HuH-7 (cell line): ENCODE measurements around the gene KHNYN.
A peak's percentile ranks its signal among the peaks of the same experiment; 100 is the strongest.

Source experiments
- DNase-seq: peaks from one replicate; pipeline ENCODE4 v3.0.0; 2011; ENCODE audit warnings: low spot score

KHNYN gene

GRCh38 chr14:24401810-24402702, 27.7 kb upstream of the KHNYN start:
- DNase-seq: no peak

DNA sequence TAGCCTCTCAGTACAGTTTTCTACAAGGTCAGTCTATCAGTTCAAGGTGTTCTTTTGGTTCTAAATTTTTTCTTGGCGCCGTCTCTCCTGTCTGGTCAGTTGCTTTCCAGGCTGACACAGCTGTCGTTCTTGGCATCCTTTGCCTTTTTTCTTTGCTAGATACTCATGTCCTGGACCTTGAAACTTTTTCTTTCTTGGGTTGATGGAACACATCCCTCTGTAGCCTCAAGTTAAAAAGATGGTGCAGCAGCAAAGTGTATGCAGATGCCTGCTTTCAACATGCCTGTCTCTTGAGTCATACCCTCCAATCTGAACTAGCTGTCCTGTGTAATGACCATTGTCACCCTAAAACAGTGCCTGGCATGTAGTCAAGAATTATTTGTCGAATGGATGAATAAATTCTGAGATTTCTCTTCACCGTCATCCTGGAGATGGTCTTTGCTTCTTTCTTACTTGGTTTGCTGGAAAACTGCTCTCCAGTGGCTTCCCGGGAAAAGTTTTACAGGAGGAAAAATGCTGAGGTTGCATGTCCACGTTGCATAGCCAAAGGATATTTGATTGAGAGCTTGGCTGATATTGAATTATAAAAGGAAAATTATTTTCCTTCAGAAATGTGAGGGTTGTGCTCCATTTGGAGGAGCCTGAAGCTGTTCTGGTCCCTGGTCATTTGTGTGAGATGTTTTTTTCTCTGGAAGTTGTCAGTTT, 26.3 kb upstream of the KHNYN start:
- no peak for DNase-seq

- no peak for DNase-seq
Measured at GRCh38 chr14:24404814-24405213, 24.9 kb upstream of the KHNYN start.

GRCh38 chr14:24406416-24406815, 23.3 kb upstream of the KHNYN start:
- DNase-seq: no peak

GRCh38 chr14:24407608-24408325, 22.0 kb upstream of the KHNYN start:
- DNase-seq: no peak

GRCh38 chr14:24408764-24409163, 21.0 kb upstream of the KHNYN start:
- no peak for DNase-seq

GRCh38 chr14:24409192-24409591, 20.6 kb upstream of the KHNYN start:
- no peak for DNase-seq

DNA sequence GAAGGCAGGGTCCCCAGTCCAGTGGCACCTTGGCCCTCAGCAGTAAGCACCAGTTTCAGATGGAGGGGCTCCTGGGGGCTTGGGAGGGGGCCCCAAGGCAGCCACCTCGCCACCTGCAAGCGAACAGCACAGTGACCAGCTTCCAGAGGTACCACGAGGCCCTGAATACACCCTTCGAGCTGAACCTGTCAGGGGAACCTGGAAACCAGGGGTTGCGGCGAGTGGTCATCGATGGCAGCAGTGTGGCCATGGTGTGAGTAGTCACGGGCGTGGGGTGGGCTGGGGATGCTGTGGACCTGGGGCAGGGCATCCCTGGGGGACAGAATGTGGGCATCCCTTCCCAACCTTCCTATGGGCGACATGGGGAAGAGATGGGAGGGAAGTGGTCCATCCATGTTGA, 19.8 kb upstream of the KHNYN start:
- no peak for DNase-seq

GRCh38 chr14:24411443-24412389, 18.0 kb upstream of the KHNYN start:
- peak; percentile 78 for DNase-seq

DNA sequence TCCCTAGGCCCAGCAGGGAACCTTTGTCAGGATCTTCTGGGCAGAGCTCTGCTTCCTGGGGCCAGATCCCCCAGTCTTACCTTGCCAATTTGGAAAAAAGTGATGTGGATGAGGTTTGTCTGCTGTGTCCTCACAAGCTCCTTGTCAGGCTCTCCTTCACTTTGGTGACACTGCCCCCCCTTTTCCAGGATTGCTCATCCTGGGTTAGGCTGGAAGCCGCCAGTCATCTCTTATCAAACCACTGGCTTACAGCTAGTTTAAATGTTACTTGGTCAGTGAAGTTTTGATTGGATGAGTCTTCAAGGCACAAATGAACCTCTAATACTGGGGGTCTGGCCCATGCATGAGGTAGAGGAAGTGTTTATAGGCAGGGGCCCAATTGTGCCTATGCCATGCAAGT, 15.7 kb upstream of the KHNYN start:
- no peak for DNase-seq

GRCh38 chr14:24414732-24415420, 14.9 kb upstream of the KHNYN start:
- DNase-seq: no peak

DNA sequence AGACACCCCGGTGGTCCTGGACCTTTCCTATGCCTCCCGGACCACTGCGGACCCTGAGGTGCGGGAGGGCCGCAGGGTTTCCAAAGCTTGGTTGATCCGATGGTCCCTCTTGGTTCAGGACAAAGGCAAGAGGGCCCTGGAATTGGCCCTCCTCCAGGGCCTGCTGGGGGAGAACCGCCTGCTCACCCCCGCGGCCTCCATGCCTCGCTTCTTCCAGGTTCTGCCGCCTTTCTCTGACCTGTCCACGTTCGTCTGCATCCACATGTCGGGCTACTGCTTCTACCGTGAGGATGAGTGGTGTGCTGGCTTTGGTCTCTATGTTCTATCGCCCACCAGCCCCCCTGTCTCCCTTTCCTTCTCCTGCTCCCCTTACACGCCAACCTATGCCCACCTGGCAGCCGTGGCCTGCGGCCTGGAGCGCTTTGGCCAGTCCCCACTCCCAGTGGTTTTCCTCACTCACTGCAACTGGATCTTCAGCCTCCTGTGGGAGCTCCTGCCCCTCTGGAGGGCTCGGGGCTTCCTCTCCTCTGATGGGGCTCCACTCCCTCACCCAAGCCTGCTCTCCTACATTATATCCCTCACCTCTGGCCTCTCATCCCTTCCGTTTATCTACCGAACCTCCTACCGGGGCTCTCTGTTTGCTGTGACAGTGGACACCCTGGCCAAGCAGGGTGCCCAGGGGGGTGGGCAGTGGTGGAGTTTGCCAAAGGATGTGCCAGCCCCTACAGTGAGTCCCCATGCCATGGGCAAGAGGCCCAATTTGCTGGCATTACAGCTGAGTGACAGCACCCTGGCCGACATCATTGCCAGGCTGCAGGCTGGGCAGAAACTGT, 14.1 kb upstream of the KHNYN start:
- DNase-seq: no peak

GRCh38 chr14:24416254-24416931, 13.4 kb upstream of the KHNYN start:
- DNase-seq: no peak

DNA sequence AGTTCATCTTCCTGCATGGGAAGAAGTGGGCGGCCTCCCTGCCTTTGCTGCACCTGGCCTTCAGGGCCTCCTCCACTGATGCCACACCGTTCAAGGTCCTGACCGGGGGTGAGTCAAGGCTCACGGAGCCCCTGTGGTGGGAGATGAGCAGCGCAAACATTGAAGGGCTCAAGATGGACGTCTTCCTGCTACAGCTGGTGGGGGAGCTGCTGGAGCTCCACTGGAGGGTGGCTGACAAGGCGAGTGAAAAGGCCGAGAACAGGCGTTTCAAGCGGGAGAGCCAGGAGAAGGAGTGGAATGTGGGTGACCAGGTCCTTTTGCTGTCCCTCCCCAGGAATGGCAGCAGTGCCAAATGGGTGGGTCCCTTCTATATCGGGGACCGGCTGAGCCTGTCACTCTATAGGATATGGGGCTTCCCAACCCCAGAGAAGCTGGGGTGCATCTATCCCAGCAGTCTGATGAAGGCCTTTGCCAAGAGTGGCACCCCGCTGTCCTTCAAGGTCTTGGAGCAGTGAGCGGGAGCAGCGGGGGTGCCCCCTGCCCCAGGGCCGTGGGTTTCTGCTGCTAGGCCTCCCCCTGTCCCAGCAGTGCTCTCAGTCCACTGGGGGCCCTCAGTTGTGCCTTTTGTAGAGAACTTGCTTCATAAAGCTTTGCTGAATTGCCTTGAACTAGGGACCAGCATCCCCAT, 12.7 kb upstream of the KHNYN start:
- no peak for DNase-seq

DNA sequence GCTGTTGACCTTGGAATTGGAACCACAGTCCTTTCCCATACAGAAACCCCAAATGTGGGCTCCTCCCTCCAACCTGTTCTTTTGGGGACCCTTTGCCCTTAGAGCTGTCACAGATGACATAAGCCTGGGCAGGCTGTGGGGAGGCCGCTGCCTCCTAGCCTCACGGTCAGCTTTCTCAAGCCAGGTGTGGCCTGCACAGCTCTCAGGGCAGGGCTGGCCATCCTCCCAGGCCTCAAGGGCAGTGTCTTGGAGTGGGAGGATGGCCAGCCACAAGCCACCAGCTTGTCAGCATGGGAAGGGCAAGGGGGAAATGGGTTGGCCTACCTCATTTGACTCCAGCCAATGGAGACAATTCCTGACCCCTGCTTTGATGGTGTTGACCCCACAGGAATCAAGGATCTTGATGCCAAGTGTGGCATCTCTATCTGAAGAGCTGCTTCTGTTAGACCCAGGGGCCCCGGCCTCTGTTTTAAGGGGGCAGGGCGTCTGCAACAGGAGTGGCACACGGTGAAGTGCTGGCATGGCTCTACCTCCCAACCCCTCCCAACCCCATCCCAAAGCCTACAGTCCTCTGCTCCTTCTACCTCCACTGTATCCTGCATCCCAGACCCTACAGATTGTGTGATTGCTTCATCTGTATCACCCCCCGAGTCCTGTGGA, 11.8 kb upstream of the KHNYN start:
- DNase-seq: no peak

GRCh38 chr14:24418492-24418873, 11.3 kb upstream of the KHNYN start:
- no peak for DNase-seq

DNA sequence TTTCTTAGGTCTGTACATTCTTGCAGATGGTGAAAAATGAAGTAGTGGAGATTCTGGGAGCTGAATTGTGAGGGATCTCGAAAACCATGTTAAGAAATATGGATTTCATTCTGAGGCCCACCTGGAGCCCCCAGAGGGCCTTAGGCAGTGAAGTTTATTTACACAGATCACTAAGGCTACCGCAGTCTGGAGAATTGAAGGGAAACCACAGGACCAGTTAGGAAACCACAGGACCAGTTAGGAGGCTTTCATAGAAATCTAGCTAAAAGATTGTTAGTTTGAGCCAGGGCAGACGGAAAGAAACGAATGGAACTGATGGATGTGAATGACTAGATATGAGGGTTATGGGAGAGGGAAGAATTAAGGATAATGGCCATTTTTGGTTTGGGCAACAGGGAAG, 7.5 kb upstream of the KHNYN start:
- no peak for DNase-seq
